GM19372 (cell line): ENCODE data around the gene NUP188.

Experiments
- ATAC-seq: cut with Tn5 transposase; IDR thresholded peaks from one replicate; pipeline ENCODE4 v1.9.1; 2021; ENCODE audit warnings: mild to moderate bottlenecking, low read depth, moderate library complexity; ENCODE audit not compliant: unreplicated experiment

NUP188 gene

DNA sequence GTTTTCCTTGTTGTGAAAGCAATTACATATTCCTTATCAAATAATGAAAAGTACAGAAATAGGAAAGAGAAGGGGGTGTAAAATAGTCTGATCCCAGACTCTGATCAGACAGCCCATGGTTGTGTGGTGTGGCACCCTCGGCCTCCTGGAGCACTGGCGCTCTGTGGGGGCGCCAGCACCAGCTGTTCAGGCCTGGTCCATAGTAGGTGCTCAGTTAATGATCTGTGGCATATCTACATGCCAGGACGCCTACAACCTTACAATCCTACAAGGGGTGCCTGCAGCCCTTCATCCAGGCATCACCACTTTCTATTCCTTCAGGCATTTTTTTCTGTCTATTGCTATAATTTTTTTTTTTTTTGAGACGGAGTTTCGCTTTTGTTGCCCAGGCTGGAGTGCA, 105.5 kb downstream of the NUP188 start:
- ATAC-seq = no peak

DNA sequence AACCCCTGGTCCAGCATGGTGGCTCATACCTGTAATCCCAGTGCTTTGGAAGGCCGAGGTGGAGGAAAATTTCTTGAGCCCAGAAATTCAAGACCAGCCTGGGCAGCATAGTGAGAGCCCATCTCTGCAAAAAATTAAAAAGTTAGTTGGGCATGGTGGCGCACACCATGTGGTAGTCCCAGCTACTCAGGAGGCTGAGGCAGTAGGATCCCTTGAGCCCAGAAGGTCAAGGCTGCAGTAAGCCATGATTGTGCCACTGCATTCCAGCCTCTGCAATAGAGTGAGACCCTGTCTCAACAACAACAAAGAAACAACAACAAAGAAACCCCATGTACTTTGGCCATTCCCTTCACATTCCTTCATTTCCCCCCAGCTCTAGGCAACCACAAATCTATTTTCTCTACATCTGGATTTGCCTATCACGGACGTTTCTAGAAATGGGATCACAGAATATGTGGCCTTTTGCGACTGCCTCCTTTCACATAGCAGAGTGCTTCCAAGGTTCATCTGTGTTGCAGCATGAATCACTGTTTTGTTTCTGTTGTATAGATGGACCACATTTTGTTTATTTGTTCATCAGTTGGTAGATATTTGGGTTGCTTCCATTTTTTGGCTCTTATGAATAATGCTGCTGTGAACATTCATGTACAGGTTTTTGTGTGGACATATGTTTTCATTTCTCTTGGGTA, 106.8 kb downstream of the NUP188 start:
- ATAC-seq = no peak
